ENCODE results near the gene TMIE. TPM values are rescaled to one million over a fixed set of nuclear protein-coding genes. Genes with fewer than 3 reads are reported as not detected.

The TMIE gene
- total and polyA plus RNA-seq, 2 of the 4 experiments (the other 2 are of a cell fraction): 0.12 TPM; not detected in 1

DNA sequence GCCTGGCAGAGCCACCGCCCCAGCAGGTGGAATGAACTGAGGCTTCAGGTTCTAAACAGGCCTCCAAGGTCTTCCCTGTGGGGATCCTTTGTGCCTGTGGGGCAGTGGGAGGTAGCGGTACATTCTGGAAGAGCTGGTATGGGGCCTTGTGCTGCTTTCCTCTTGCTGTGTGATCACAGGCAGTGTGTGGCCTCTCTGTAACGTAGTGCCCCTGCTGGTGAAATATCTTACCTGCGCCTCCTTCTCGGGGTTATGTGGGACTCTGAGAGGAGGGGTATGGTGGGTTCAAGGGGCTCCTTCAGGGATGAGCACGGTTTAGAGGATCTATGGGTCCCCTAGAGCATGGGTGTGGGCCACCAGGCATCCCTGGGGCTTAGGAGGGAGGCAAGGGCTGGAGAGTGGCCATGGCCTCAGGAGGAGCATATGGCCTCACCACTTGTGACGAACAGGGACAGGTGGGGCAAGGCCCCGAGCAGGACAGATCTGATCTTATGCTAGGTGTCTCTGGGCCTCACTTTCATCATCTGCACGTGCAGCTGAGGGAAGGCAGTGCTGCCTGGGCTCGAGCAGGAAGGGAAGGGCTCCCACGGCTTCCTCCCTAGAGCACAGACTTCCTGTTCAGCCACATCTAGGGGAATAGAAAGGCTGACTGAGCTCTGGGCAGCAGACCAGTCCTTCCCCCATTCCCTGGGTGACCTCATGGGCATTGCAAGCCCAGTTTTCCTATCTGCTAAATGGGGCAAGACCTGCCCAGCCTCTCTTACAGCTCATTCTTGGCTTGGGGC lies 5.8 kb upstream of the TMIE start:
- Histone ChIP-seq H4K20me1 (ENCODE audit: insufficient read depth, low read length) (peaks cover 5% of the 10 kb centered on the region; the same call in 1 of the 2 replicates), H4K8ac (ENCODE audit: low read depth in 2 of 2, low read length in 2 of 2) (no peak overlapping the region; a peak in 1 of 4 replicates), H4K91ac (ENCODE audit: insufficient read depth, low read depth, low read length) (no peak overlapping the region; the same call in 1 of the 2 replicates), H2AFZ (replicated peaks; ENCODE audit: low read length, poor library complexity) (peak overlapping the region; percentile 62), H3K27me3 (ENCODE audit: control insufficient read depth, insufficient read depth, low read length) (peaks cover 9% of the 10 kb centered on the region), H4K5ac (ENCODE audit: low read depth, low read length) (peak overlapping the region; percentile 6; the same call in 1 of the 2 replicates), H3K23ac (ENCODE audit: low read depth, low read length) (no peak overlapping the region), H3K27ac (ENCODE audit: insufficient read depth, low read length) (no peak overlapping the region), H2AK5ac (ENCODE audit: low read depth, low read length) (no peak overlapping the region), H3K9ac (ENCODE audit: low read depth, low read length) (no peak overlapping the region), H3K56ac (ENCODE audit: extremely low read depth, insufficient read depth, low read length) (no peak overlapping the region), H3K4me1 (ENCODE audit: control insufficient read depth, insufficient read depth, low read length) (peaks cover 20% of the 10 kb centered on the region), H3K79me1 (ENCODE audit: low read depth in 1 of 2, low read length in 2 of 2) (no peaks in the 10 kb centered on the region), H3K4me3 (ENCODE audit: insufficient read depth, low read depth, low read length) (no peak overlapping the region), H2BK5ac (ENCODE audit: low read depth, low read length, poor library complexity, severe bottlenecking) (no peak overlapping the region), H2BK120ac (ENCODE audit: low read depth, low read length) (no peak overlapping the region), H3K36me3 (ENCODE audit: control insufficient read depth, insufficient read depth, low read length) (no peaks in the 10 kb centered on the region), H3K9me3 (ENCODE audit: control insufficient read depth, insufficient read depth, low read length) (no peaks in the 10 kb centered on the region), H3K14ac (replicated peaks; ENCODE audit: low read depth, low read length) (peak overlapping the region; percentile 15; the same call in 1 of the 2 replicates), H2BK15ac (ENCODE audit: low read depth, low read length) (no peak overlapping the region), H3K9me1 (ENCODE audit: insufficient read depth, low read length) (peaks cover 14% of the 10 kb centered on the region; the same call in 1 of the 2 replicates), H3K18ac (ENCODE audit: low read depth, low read length) (no peak overlapping the region), H2AK9ac (replicated peaks; ENCODE audit: low read depth, low read length, poor library complexity) (peak overlapping the region; percentile 45), H3K4ac (ENCODE audit: low read depth, low read length) (no peak overlapping the region), H2BK20ac (ENCODE audit: low read depth, low read length) (no peak overlapping the region), H3K4me2 (ENCODE audit: low read depth, low read length) (no peak overlapping the region)
- TF ChIP-seq FOS (IDR thresholded peaks at IDR 0.05; ENCODE audit: low read depth, low read length) (no peak), NFE2L2 (IDR thresholded peaks at IDR 0.05; ENCODE audit: low read depth, low read length) (no peak), USF2 (IDR thresholded peaks at IDR 0.05; ENCODE audit: low read depth, low read length) (no peak), MAFK (IDR thresholded peaks at IDR 0.05; ENCODE audit: low read depth, low read length) (no peak), CTCF (conservative IDR thresholded peaks at IDR 0.05; ENCODE audit: low read depth, low read length) (0 out of 2 replicates have a peak, but pooled peaks have one; percentile 24), CHD1 (IDR thresholded peaks at IDR 0.05; ENCODE audit: low read depth, low read length) (no peak), CEBPB (IDR thresholded peaks at IDR 0.05; ENCODE audit: low read depth, low read length) (no peak)
- WGBS, 2 experiments (ENCODE audit: extremely low coverage in 2 of 2, insufficient read length in 1 of 2): 85% methylated on average over 4 of the region's 11 CpGs; no CpG with 5 or more reads in 1 of the 2 experiments
- CTCF ChIA-PET: interaction anchor here (0.8 to 1.0 kb wide), 2 partner anchors 206 to 214 kb away, joined by 3 read pairs; no protein-coding TSS in a partner anchor
- POLR2A ChIA-PET (ENCODE audit: unreplicated experiment): no interaction called here
- intact Hi-C loops (cut with micrococcal nuclease) (loop anchor here (2.0 kb wide), 1 partner anchor 207 kb away; no protein-coding TSS in a partner anchor), dilution Hi-C loops (cut with HindIII; ENCODE audit: low sequenced_read_pairs, unreplicated experiment) (no loop called here), in situ Hi-C loops (cut with MboI; ENCODE audit: low sequenced_read_pairs) (no loop called here)
- no peak for ATAC-seq (ENCODE audit: low read depth)
- no peak for DNase-seq
- BruUV-seq (replicated peaks): no TSS peak

All from IMR-90 (cell line).